DMS79 treated with DMSO at 0.1 percent for 48 hours (cell line): ENCODE measurements around the gene HMGXB3.

ENCODE experiments used
- DNase-seq: peaks from one replicate; lab custom pipeline; 2025; lab: John Stamatoyannopoulos, UW

The HMGXB3 gene

DNA sequence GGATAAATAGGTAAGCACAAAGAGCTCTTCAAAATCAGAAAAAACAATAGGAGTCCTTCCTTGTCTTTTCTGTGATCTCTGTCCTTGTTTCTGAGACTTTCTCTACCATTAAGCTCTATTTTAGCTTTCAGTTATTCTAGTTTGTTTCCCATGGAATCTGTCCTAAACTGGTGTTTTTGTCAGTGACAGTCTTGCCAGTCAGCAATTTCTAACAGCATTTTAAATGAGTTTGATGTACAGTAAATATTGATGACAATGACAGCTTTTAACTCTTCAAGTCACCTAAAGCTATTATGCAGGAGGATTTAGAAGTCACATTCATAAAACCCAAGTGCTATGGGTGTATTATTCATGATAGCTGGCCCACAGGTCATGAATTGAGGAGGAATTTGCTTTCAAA is 18.0 kb upstream of the HMGXB3 start:
- DNase-seq: no peak

DNA sequence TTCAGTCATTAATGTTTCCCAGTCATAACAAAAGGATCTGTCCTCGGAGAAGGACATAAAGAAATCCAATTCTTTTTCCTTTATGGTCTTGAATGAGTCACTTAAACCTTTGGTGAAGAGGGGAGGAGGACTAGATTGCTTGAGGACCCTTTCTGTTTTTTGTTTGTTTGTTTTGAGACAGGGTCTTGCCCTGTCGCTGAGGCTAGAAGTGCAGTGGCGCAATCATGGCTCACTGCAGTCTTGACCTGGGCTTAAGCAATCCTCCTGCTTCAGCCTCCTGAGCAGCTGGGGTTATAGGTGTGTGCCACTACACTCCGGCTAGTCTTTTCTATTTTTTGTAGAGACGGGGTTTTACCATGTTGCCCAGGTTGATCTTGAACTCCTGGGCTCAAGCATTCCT is 12.4 kb upstream of the HMGXB3 start:
- DNase-seq: no peak

DNA sequence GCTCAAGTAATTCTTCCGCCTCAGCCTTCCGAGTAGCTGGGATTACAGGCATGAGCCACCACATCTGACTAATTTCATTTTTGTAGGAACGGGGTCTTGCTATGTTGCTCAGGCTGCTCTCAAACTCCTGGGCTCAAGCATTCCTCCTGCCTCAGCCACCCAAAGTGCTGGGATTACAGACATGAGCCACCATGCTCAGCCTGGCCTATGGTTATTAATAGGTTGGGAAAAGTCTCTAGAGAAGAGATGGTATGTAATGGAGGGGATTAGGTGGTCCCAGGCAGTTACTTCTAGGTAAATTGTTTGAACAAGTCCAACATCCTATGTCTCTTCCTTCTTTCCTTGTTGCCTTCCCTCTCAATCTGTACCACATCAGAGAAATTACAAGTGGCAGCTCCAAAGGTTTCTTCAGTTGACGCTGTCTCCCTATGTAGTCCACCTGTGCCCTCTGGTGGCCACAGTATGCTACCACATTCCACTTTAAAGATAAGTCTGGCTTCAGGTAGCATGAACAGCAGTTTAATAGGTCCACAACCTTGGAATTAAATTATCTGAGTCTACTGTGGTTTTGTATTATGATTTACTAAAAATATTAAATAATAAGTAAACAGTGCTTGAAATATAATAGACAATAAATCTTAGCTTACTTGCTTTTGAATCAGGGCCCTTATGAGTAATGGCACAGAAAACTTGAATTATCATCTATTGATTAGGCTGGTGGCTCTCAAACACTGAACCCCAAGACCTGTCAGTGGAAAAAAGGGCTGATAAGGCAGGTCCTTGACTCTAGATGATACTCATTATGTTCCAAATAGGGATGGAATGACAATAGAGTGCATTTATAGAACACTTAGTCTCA is 9.8 kb upstream of the HMGXB3 start:
- peak; percentile 38 for DNase-seq

DNA sequence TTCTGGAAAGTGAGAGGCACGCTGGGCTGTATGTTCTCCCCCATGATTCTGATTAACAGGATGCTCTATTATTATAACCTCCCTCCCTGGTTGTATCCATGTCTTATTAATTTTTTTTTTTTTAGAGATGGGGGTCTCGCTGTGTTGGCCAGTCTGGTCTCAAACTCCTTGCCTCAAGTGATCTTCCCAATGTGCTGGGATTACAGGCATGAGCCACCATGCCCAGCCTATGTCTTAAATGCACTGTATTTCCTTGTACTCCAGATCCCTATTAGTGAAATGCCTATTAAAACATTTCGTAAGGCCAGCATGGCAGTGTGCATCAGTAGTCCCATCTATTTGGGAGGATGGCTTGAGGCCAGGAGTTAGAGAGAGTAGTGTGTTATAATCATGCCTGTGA is 7.1 kb upstream of the HMGXB3 start:
- no peak for DNase-seq

DNA sequence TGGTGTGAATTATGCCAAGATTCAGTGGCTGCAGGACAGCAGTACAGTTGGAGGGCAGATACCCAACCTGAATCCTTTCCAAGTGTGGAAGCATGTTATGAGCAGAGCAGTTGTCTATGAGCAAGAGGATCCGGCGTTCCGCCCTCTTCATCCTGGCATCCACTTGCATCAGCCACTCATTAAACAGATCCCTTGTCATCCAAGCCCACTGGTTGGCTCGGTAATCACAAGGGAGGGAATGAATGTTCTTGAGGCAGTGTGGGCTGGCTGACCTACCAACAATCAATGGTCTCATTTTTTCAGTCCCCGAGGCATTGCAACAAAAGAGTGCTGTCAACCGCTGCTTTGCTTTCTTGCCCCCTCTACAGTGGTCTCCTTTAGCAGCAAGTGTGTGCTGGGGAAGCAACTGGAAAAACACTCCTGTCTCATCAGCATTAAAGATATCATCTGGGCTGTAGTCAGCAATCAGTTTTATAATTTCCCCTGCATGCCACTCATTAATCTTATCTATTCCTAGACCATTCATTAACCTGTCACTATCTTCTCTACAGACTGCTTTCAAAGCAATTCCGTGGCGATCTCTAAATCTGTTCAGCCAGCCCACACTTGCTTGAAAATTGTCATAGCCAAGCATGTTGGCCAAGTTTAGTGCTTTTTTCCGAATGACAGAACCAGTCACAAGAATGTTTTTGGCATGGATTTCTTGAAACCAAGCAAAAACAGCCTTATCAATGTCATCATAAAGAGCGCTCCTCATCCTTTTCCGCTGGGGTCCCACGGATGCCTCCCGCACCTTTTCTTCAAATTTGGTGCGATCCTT is 4.9 kb upstream of the HMGXB3 start:
- no peak for DNase-seq

DNA sequence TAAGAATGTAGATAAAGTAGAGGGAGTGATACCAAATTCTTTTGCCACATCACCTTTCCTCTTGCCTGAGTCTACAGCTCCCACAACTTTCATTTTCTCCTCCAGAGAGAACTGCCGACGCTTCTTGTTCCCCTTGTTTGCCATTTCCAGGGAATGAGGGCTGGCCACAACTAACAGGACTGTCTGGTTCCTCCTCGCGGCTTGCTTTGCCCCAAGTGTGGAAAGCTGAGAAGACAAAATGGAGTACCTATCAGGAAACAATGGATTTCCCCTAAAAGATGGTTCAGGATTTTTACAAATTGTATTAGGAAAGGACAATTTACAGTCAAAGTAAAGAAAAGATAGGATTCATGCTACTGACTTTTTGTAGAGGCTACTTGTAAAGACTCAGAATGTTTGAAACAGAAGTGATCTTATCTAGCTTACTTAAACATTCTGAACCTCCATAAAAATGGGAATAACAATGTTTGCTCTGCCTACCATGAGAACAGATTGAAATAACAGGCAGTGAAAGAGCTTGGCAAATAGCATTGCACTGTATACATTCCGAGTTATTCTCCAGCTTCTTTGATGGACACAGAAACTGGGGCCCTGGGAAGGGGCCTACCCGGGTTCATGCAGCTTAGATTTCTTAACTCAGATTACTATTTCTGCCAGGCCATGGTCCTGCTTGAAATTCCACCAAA is 4.2 kb upstream of the HMGXB3 start:
- DNase-seq: no peak

DNA sequence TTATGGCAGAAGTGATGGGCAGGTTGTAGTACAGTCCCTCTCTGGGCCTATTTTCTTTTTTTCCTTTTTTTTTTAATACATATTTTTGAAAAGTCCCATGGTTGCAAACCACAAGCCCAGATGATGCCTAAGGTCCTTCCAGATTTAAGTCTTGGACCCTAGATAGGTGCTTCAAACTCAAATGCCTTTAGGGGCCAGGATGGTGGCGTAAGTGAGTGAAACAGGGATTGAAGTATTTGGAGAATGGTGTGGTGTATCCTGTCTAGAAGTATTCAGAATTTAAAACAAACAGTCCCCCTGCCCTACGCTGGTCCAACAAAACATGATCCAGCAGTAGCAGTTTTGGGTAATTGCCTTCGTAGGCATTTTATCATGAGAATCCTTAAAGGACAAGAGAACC is 2.3 kb upstream of the HMGXB3 start:
- DNase-seq: no peak

DNA sequence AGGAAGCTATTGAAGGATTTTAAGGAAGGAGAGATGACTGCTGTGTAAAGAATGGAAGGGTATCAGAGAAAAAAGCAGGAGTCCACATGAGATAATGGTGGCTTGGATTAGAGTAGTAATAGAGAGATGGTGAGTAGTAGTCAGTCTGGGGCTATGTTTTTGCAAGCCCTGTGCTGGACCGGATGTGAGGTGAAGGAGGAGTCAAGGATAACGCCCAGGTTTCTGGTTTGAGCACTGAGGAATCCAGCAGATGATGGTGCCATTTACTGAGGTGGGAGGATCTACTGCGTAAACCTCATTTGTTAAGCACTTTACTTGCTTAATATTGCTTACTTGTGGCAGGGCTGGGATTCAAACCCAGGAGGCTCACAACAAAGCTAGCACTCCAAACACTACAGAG is 1.2 kb upstream of the HMGXB3 start:
- DNase-seq: no peak

DNA sequence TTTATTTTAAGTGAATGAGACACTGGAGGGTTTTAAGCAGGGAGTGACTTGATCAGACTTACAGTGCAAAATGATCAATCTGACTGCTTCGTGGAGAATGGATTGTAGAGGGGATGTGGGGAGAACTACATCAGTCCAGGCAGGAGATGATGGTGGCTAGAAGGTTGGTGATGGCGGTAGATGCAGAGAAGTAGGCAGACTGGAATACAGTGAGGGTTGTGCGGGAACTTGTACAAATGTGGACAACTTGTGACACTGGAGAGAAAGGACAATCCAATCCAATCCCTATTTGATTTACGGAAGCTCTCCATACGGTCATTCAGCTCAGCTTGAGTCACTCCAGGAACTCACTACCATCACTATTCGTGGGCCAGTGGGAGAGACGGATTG is 678 bp upstream of the HMGXB3 start:
- DNase-seq: peak; percentile 34

DNA sequence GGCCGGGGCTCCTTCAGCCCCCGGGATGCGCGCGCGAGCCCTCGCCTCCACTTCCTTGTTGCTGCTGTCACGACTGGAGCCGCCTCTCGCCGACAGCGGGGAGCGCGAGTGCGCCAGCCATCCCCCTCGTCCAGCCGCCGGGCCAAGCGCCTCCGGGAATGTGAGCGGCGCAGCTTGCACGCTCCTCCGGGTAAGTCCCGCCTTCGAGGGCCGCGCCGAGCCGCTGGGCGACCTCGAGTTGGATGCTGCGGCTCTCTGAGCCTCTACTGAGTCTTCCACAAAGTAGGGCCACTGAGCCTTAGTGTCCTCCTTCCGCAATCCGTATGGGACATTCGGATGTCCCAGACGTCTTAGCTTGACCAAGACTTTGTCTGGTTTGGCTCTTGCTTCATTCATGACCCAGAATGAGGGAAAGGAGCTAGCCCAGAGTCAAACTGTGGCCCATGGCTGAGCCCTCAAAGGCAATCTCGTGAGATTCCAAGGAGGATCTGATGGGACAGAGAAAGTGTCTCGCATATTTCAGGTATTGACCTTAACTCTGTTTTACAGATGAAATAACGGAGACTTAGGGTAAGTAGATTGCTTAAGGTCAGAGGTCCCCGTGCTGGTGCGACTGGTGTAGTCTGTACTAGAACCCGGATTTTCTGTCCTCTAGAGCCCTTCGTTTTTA is 586 bp downstream of the HMGXB3 start:
- DNase-seq: no peak

DNA sequence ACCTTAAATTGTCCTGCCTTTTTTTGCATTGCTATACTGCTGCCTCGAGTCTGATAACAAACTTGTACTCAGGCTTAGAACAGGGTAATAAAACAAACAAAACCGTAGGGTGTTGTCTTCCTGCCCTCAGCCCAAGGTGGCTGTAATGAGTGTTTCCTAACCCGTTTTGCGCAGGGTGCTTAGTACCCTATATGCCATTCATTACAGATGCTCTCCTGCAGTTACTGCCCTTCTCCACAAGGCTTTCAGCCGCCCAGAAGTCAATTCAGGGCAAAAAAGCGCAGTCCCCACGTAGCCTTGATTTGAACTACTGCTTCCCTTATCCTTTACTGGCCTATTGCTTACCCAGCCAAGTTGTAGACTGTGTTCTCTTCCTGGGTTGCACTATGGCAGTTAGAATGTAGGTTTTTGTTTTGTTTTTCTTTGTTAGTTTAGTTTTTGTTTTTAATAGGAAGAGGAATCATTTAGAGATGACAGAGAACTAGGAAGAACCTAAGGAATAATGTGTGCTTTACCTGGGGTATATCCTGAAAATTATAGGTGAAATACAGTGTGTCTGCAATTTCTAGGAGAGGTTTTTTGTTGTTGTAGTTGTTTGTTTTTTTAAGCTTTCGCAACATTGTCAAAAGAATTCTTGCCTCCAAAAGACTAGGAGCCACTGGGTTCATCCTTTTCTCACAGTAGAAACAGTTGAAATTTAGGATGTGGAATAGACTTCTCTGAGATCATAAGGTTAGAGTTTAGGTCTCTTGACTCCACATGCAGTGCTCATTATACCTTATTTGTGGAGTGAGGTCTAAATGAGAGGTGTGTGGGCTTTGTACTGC is 1.3 kb downstream of the HMGXB3 start:
- DNase-seq: no peak

DNA sequence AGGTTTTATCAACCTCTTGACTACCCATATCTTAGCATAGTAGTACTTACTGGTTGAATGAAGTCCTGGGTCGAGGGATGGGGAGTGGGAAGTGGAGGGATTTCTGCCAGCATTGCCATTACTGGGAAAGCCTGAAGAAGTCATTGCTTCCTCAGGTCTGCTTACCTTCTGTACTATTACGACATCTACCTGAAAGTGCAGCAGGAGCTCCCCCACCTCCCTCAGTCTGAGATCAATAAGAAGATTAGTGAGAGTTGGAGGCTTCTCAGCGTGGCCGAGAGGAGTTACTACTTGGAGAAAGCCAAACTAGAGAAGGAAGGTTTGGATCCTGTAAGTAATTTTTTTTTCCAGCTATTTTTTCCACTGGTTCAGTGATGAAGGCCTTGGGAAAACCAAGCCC is 5.8 kb downstream of the HMGXB3 start:
- no peak for DNase-seq

DNA sequence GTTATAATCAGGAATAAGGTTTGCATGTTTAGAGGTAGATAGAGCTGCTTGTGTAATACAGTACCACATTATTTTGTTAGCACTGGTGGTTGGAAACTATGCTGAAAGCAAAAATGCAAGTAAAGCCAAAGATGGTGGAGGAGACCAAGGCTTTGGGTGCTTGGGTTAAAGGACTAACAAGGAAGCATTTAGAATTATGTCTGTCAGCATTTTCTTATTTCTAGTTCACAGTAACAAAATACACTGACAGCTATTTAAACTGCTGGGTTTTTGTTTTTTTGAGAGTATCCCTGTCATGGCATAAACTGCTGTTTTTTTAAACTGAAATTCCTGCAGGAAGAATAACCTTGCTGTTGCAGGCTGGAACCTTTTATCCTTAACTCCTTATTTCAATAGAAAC is 6.5 kb downstream of the HMGXB3 start:
- DNase-seq: no peak

DNA sequence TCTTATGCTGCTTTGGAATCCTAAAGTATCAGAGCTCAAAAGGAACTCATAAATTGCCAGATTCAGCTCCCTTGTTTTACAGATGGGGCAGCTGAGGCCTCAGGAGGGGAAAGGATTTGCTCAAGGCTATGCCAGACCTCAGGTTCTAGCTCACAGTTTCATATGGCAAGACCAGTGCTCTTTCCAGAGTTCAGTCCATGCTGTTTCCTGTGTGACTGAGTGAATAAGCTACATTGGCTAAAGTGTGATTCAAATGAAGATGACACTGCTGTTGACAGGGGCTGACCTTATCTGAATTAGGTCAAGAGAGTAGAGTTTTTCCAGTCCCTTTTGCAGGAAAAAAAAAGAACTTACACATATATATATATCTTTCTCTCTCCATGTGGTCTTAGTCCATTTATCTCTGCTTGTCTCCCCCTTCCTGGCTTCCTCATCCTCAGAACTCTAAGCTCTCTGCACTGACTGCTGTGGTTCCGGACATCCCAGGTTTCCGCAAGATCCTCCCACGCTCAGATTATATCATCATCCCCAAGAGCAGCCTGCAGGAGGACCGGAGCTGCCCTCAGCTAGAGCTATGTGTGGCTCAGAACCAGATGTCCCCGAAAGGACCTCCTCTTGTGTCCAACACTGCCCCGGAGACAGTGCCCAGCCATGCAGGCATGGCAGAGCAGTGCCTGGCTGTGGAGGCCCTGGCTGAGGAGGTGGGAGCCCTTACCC is 9.3 kb downstream of the HMGXB3 start:
- no peak for DNase-seq

DNA sequence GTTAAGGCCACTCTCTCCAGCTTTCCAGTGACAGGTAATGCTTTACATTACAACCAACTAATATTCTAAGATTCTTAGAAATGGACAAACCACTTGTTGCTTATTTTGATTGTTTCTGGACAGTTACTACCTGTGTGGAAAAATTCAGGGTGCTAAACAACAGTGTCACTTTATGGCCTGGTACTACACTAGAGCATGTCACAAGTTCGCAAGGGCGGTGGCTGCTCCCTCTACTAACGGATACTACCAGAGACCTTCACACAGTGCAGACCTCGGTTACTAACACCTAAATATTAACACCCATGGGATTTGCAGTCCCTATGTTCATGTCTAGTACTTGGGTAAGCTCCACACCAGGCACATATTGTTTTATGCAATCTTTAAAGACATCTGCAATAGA is 13.4 kb downstream of the HMGXB3 start:
- DNase-seq: no peak

DNA sequence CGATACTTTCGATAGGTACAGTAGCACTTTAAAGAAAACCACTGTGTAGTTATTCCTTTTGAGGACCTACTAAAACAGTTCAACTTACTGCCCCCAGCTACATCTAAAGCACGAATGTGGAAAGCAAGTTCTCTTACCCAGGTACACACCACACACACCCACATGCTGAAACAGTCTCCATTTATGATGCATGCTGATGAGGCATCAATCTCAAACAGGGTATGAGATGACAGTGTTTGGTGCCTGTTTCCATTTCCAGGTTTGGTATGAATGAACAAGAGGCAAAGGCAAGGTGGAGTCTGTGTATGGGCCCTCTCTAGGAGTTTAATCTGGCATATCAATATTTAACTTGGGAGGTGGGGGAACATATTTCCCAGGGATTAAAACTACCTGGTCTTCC is 13.9 kb downstream of the HMGXB3 start:
- DNase-seq: no peak

DNA sequence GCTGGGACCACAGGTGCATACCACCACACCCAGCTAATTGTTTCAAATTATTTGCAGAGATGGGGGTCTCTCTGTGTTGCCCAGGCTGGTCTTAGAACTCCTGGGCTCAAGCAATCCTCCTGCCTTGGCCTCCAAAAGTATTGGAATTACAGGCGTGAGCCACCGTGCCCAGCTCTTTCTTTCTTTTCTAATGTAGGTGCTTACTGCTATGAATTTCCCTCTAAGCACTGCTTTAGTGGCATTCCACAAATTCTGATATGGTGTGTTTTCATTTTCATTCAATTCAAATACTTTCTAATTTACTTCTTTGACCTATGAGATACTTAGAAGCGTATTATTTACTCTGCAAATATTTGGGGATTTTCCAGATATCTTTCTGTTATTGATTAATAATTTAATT is 14.9 kb downstream of the HMGXB3 start:
- DNase-seq: no peak

DNA sequence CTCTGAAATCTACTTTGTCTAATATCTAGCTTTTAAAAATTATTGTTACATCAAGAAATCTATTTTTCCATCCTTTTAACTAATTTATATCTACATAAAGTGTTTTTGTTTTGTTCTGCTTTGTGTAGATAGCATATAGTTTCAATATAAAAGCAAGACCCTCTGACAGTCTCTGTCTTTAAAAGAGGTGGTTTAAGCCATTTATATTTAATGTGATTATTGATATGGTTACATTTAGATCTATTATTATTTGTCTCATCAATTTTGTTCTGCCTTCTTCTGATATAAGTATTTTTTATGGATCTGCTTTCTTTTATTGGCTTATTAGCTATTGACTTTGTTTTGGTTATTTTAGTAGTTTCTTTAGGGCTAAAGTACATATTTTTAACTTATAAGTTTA is 16.0 kb downstream of the HMGXB3 start:
- no peak for DNase-seq

DNA sequence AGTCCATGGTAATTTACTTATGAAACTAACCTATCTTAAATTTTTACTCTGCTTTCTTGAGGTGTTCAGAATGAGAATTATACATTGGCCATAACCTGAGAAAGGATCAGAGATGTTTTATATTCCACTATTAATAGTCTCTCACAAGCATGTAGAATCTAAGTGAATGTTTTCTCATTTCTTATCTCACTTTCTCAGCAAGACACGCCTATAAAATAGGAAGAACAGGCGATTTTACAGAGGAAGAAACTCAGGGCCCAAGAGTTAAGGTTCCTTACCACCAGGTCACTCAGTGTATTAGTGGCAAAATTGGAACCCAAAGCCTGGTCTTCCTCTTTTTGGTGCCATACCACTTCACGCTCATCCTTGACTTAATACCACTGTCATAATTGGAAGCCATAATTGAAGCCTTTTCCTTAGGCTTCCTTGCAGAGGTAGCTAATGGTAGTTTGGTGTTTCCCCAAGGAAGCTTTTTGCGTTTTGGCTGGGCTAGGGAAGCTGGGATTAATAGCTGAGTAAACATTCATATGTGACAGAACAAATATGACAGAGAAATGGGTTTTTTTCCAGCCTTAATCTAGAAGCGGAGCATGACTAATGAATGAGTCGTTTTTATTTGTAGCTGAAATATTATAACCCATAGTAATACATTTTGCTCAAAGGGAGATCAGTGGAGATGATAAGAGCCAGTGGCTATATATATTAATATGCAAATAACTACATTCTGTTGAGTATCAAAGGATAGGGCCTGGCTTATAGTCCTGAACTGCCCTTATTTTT is 16.9 kb downstream of the HMGXB3 start:
- DNase-seq: no peak

DNA sequence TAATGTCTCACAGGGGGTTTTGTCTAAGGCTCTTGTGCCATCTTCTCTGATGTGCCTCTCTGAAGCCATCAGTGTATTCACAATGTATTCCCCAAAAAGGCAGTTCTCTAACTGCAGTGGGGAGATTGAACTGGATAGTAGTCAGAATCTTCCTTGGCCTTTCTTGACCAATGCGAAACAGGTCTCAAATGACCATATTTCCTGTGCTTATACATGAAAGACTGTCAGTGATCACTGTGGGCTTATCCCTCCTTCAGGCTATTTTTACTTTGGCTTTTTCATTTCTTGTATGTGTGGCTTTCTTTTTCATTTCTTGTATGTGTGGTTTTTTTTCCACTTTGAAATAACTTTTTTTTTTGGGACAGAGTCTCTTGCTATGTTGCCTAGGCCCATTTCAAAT is 19.7 kb downstream of the HMGXB3 start:
- DNase-seq: no peak
